Smooth muscle cell (in vitro differentiated cells): Measurements from ENCODE around the gene AGBL4. TPM values are rescaled to one million over a fixed set of nuclear protein-coding genes. Genes with fewer than 3 reads are reported as not detected.
"Not testable (repeated sequence)": the region's sequence is repeated elsewhere in the genome, so short reads cannot be mapped to it uniquely, and the experiment has no call there.

Source experiments
- DNase-seq: peaks from one replicate; lab custom pipeline; 2025; ENCODE audit not compliant: unreplicated experiment; lab: John Stamatoyannopoulos, UW
- H2AFZ ChIP-seq: fragments of 200-600 bp; sonication (generic); 2 replicates; pipeline ENCODE4 v1.6.0; 2016; ENCODE audit warnings: antibody characterized with exemption, low read depth, mild to moderate bottlenecking
- H3F3A ChIP-seq: fragments of 200-600 bp; sonication (generic); 2 replicates; pipeline ENCODE4 v1.6.0; 2017; ENCODE audit warnings: antibody characterized with exemption, low read depth
- H3K27ac ChIP-seq: fragments of 200-600 bp; sonication (generic); 2 replicates; pipeline ENCODE4 v1.5.1; 2016; ENCODE audit warnings: low read depth, mild to moderate bottlenecking
- H3K27me3 ChIP-seq: fragments of 200-600 bp; sonication (generic); 2 replicates; pipeline ENCODE4 v1.6.1; 2016; ENCODE audit warnings: low read depth, mild to moderate bottlenecking
- H3K36me3 ChIP-seq: fragments of 200-600 bp; sonication (generic); 2 replicates; pipeline ENCODE4 v1.5.1; 2016; ENCODE audit warnings: low read depth
- H3K4me1 ChIP-seq: fragments of 200-600 bp; sonication (generic); 2 replicates; pipeline ENCODE4 v1.5.1; 2016; ENCODE audit warnings: low read depth
- H3K4me2 ChIP-seq: fragments of 200-600 bp; sonication (generic); 2 replicates; pipeline ENCODE4 v1.6.0; 2016; ENCODE audit warnings: mild to moderate bottlenecking
- H3K4me3 ChIP-seq: fragments of 200-600 bp; sonication (generic); 2 replicates; pipeline ENCODE4 v1.5.1; 2016; ENCODE audit warnings: mild to moderate bottlenecking
- H3K79me2 ChIP-seq: fragments of 200-600 bp; sonication (generic); 2 replicates; pipeline ENCODE4 v1.6.0; 2016; ENCODE audit warnings: low read depth, mild to moderate bottlenecking
- H3K9ac ChIP-seq: fragments of 200-600 bp; sonication (generic); 2 replicates; pipeline ENCODE4 v1.6.0; 2016; ENCODE audit warnings: low read depth
- H3K9me3 ChIP-seq: fragments of 200-600 bp; sonication (generic); replicated peaks from 2 replicates; pipeline ENCODE4 v1.5.1; 2016; ENCODE audit warnings: low read depth
- H4K20me1 ChIP-seq: fragments of 200-600 bp; sonication (generic); 2 replicates; pipeline ENCODE4 v1.6.0; 2016; ENCODE audit warnings: low read depth
- CTCF ChIP-seq: fragments of 200-600 bp; sonication (generic); IDR thresholded peaks from 2 replicates; pipeline ENCODE4 v1.5.1; 2017; ENCODE audit warnings: borderline replicate concordance, mild to moderate bottlenecking, antibody characterized with exemption; ENCODE audit not compliant: insufficient read depth, poor library complexity, severe bottlenecking
- WGBS: methylation state at CpG from one replicate; pipeline ENCODE4 v1.1.7; 2016; ENCODE audit warnings: low lambda C conversion rate; 5-methylcytosine and 5-hydroxymethylcytosine counted together
- polyA plus RNA-seq: library from polyadenylated mRNA; unstranded; fragments of >200 nt; fragmentation: Nextera tagmentation; extraction: Ambion mirVana; gene quantifications from 2 replicates; pipeline ENCODE4 v1.2.1, GENCODE V29; 2016
- total RNA-seq: library from RNA; depleted of rRNA; stranded (reverse); fragments of >200 nt; gene quantifications from 2 replicates; pipeline ENCODE4 v1.2.3, GENCODE V29; 2014

Gene AGBL4
- total and polyA plus RNA-seq, 2 experiments from 2014 or later = 0.29 TPM; not detected in 1

- Histone ChIP-seq H3K27me3 (no peaks in the 10 kb centered on the region), H3K9me3 (peaks cover 10% of the 10 kb centered on the region), H2AFZ (no peak overlapping the region), H3F3A (no peaks in the 10 kb centered on the region), H3K4me3 (no peak overlapping the region), H4K20me1 (no peaks in the 10 kb centered on the region), H3K79me2 (no peaks in the 10 kb centered on the region), H3K27ac (no peak overlapping the region), H3K4me2 (no peak overlapping the region), H3K4me1 (no peaks in the 10 kb centered on the region), H3K9ac (no peak overlapping the region), H3K36me3 (no peaks in the 10 kb centered on the region)
- WGBS = 23% methylated on average over 1 of the region's 1 CpG
- DNase-seq = no peak
- no peak for TF ChIP-seq CTCF
Observed at GRCh38 chr1:49995734-49996133, 28.0 kb downstream of the AGBL4 start.

- no peaks in the 10 kb centered on the region for H3F3A ChIP-seq
- no peaks in the 10 kb centered on the region for H3K4me1 ChIP-seq
- no peak overlapping the region for H3K4me3 ChIP-seq
- no peaks in the 10 kb centered on the region for H3K79me2 ChIP-seq
- H3K27ac ChIP-seq = no peak overlapping the region
- peaks cover 21% of the 10 kb centered on the region for H3K9me3 ChIP-seq
- H3K36me3 ChIP-seq = no peaks in the 10 kb centered on the region
- H3K27me3 ChIP-seq = no peaks in the 10 kb centered on the region
- DNase-seq = no peak
- no peak for TF ChIP-seq CTCF
- no peak overlapping the region for H3K9ac ChIP-seq
- H2AFZ ChIP-seq = no peak overlapping the region
- no peaks in the 10 kb centered on the region for H4K20me1 ChIP-seq
- 81% methylated on average over 2 of the region's 2 CpGs for WGBS
- no peak overlapping the region for H3K4me2 ChIP-seq
Observed at GRCh38 chr1:49971088-49971487, 52.7 kb downstream of the AGBL4 start.

GRCh38 chr1:49951385-49951784 is 72.4 kb downstream of the AGBL4 start:
- WGBS = 62% methylated on average over 3 of the region's 3 CpGs
- H3K4me3 ChIP-seq = no peak overlapping the region

GRCh38 chr1:49915301-49915700 is 108.5 kb downstream of the AGBL4 start:
- not testable (repeated sequence) for H3K4me2 ChIP-seq, H3F3A ChIP-seq, H2AFZ ChIP-seq, H3K4me1 ChIP-seq, H3K27me3 ChIP-seq, H3K9ac ChIP-seq, H3K9me3 ChIP-seq, H4K20me1 ChIP-seq, DNase-seq, H3K36me3 ChIP-seq, H3K79me2 ChIP-seq, H3K4me3 ChIP-seq, H3K27ac ChIP-seq
- WGBS = 84% methylated on average over 11 of the region's 11 CpGs

More at GRCh38 chr1:49951385-49951784, 72.4 kb downstream of the AGBL4 start:
- no peak overlapping the region for H3K27ac ChIP-seq
- H3K9ac ChIP-seq = no peak overlapping the region
- no peaks in the 10 kb centered on the region for H3K4me1 ChIP-seq
- TF ChIP-seq CTCF = no peak
- H2AFZ ChIP-seq = no peak overlapping the region
- no peaks in the 10 kb centered on the region for H4K20me1 ChIP-seq
- H3F3A ChIP-seq = no peaks in the 10 kb centered on the region
- no peak for DNase-seq
- no peaks in the 10 kb centered on the region for H3K79me2 ChIP-seq
- H3K27me3 ChIP-seq = no peaks in the 10 kb centered on the region
- no peaks in the 10 kb centered on the region for H3K9me3 ChIP-seq
- no peaks in the 10 kb centered on the region for H3K36me3 ChIP-seq
- H3K4me2 ChIP-seq = no peak overlapping the region
